Esophagus muscularis mucosa (tissue), 4 donors: ENCODE results near the gene INKA1.
"Not testable (repeated sequence)": the region's sequence is repeated elsewhere in the genome, so short reads cannot be mapped to it uniquely, and the experiment has no call there.

ENCODE experiments used
- EP300 ChIP-seq: sonication (generic); formaldehyde crosslinking; IDR thresholded peaks from one replicate; pipeline ENCODE4 v1.6.1; 2017; ENCODE audit warnings: antibody characterized with exemption
- POLR2A ChIP-seq: fragments of 450-650 bp; IDR thresholded peaks from one replicate; pipeline ENCODE4 v1.6.1; 2017; ENCODE audit warnings: antibody characterized with exemption, moderate library complexity, mild to moderate bottlenecking, low read depth
- POLR2AphosphoS5 ChIP-seq, 2 donors: sonication (generic); formaldehyde crosslinking; IDR thresholded peaks; one replicate each; pipeline ENCODE4 v1.6.1; 2017; ENCODE audit warnings: antibody characterized with exemption in 2 of 2
- TF ChIP-seq, protein P1 (sequence below), 3 experiments: fragments of 200-600 bp in 2 of 3; fragments of 450-650 bp in 1 of 3; sonication (generic) in 2 of 3; IDR thresholded peaks; one replicate each; pipeline ENCODE4 v1.5.1; 2017 to 2019; ENCODE audit warnings: antibody characterized with exemption in 3 of 3, mild to moderate bottlenecking in 2 of 3, moderate library complexity in 1 of 3

DNA sequence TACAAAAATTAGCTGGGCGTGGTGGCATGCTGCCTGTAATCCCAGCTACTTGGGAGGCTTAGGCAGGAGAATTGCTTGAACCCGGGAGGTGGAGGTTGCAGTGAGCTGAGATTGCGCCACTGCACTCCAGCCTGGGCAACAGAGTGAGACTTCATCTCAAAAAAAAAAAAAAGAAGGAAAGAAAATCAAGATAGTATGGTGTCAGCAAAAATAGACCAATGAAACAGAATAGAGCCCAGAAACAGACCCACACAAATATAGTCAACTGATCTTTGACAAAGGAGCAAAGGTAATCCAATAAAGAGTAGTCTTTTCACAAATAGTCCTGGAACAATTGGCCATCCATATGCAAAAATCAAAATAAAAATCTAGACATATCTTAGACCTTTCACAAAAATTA, 20.1 kb downstream of the INKA1 start:
- TF ChIP-seq, protein P1, sequence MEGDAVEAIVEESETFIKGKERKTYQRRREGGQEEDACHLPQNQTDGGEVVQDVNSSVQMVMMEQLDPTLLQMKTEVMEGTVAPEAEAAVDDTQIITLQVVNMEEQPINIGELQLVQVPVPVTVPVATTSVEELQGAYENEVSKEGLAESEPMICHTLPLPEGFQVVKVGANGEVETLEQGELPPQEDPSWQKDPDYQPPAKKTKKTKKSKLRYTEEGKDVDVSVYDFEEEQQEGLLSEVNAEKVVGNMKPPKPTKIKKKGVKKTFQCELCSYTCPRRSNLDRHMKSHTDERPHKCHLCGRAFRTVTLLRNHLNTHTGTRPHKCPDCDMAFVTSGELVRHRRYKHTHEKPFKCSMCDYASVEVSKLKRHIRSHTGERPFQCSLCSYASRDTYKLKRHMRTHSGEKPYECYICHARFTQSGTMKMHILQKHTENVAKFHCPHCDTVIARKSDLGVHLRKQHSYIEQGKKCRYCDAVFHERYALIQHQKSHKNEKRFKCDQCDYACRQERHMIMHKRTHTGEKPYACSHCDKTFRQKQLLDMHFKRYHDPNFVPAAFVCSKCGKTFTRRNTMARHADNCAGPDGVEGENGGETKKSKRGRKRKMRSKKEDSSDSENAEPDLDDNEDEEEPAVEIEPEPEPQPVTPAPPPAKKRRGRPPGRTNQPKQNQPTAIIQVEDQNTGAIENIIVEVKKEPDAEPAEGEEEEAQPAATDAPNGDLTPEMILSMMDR (IDR thresholded peaks at IDR 0.05), result not testable (repeated sequence)
- TF ChIP-seq POLR2AphosphoS5 (IDR thresholded peaks at IDR 0.05); EP300; POLR2A: not testable (repeated sequence)
